Upper lobe of left lung (tissue), 4 donors: ENCODE results near the gene FAM174A.

Experiments used
- POLR2A ChIP-seq, 4 donors: fragments of 450-650 bp; IDR thresholded peaks; one replicate each; pipeline ENCODE4 v1.5.1; 2016 to 2017; ENCODE audit warnings: antibody characterized with exemption in 4 of 4, mild to moderate bottlenecking in 2 of 4
- TF ChIP-seq, protein P1 (sequence below), 6 experiments: fragments of 450-650 bp in 4 of 6; fragments of 200-600 bp in 2 of 6; sonication (generic) in 2 of 6; IDR thresholded peaks; one replicate each; pipeline ENCODE4 v1.5.1; 2016 to 2019; ENCODE audit warnings: antibody characterized with exemption in 6 of 6

DNA sequence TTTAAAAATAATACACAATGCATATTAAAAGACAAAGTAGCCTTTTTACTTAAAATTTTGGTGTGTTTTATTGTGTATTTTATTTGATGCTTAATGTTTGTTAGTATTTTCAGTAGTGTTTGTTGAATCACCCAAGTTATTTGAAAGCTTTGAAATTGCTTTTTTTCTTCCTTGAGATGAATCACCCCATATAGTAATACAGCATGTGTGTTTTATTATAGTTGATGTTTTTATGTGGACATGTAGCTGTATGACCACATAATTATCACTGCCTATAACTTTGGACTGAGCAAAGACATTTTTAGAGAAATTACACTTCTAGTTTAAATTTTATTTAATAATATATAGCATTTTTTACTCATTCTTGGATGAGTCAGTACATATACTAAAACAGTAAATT, 18.0 kb downstream of the FAM174A start:
- TF ChIP-seq, protein P1, sequence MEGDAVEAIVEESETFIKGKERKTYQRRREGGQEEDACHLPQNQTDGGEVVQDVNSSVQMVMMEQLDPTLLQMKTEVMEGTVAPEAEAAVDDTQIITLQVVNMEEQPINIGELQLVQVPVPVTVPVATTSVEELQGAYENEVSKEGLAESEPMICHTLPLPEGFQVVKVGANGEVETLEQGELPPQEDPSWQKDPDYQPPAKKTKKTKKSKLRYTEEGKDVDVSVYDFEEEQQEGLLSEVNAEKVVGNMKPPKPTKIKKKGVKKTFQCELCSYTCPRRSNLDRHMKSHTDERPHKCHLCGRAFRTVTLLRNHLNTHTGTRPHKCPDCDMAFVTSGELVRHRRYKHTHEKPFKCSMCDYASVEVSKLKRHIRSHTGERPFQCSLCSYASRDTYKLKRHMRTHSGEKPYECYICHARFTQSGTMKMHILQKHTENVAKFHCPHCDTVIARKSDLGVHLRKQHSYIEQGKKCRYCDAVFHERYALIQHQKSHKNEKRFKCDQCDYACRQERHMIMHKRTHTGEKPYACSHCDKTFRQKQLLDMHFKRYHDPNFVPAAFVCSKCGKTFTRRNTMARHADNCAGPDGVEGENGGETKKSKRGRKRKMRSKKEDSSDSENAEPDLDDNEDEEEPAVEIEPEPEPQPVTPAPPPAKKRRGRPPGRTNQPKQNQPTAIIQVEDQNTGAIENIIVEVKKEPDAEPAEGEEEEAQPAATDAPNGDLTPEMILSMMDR (IDR thresholded peaks at IDR 0.05) = no peak
- no peak for TF ChIP-seq POLR2A (IDR thresholded peaks at IDR 0.05)
